Karpas-422 (cell line): ENCODE results near the gene PEX6. TPM values are rescaled to one million over a fixed set of nuclear protein-coding genes. Genes with fewer than 3 reads are reported as not detected.

ENCODE experiments used
- DNase-seq: peaks from one replicate; pipeline ENCODE4 v3.0.0-alpha.2; 2015
- H2AFZ ChIP-seq: fragments of 200-600 bp; sonication (generic); 2 replicates; pipeline ENCODE4 v1.6.1; 2014; ENCODE audit warnings: antibody characterized with exemption, low read length, mixed read lengths
- H3K27ac ChIP-seq: fragments of 200-600 bp; sonication (generic); 2 replicates; pipeline ENCODE4 v1.5.1; 2014; ENCODE audit warnings: mild to moderate bottlenecking, low read length, moderate library complexity
- H3K27me3 ChIP-seq: fragments of 200-600 bp; sonication (generic); 2 replicates; pipeline ENCODE4 v1.6.1; 2014; ENCODE audit warnings: low read length, mixed read lengths
- H3K36me3 ChIP-seq: fragments of 200-600 bp; sonication (generic); 2 replicates; pipeline ENCODE4 v1.6.1; 2014; ENCODE audit warnings: low read length, mixed read lengths; ENCODE audit not compliant: insufficient read depth
- H3K4me1 ChIP-seq: fragments of 200-600 bp; sonication (generic); 2 replicates; pipeline ENCODE4 v1.6.1; 2014; ENCODE audit warnings: mild to moderate bottlenecking, low read length, mixed read lengths
- H3K4me2 ChIP-seq: fragments of 200-600 bp; sonication (generic); 2 replicates; pipeline ENCODE4 v1.6.1; 2014; ENCODE audit warnings: low read length, low read depth, mild to moderate bottlenecking; ENCODE audit not compliant: poor library complexity, severe bottlenecking
- H3K4me3 ChIP-seq: fragments of 200-600 bp; sonication (generic); 2 replicates; pipeline ENCODE4 v1.5.1; 2014; ENCODE audit warnings: mild to moderate bottlenecking, antibody characterized with exemption, low read length, mixed read lengths
- H3K79me2 ChIP-seq: fragments of 200-600 bp; sonication (generic); 2 replicates; pipeline ENCODE4 v1.6.1; 2014; ENCODE audit warnings: mild to moderate bottlenecking, low read length, mixed read lengths
- H3K9ac ChIP-seq: fragments of 200-600 bp; sonication (generic); 2 replicates; pipeline ENCODE4 v1.6.0; 2014; ENCODE audit warnings: low read length
- H3K9me2 ChIP-seq: fragments of 200-600 bp; sonication (generic), shearing (Covaris generic); replicated peaks from 2 replicates; pipeline ENCODE4 v1.6.0; 2014; ENCODE audit warnings: mild to moderate bottlenecking, low read length, moderate library complexity; ENCODE audit not compliant: insufficient read depth
- H3K9me3 ChIP-seq: fragments of 300-700, 200-600 bp; sonication (generic); 2 replicates; pipeline ENCODE4 v1.6.1; 2014; ENCODE audit warnings: low read length, mixed read lengths
- H4K20me1 ChIP-seq: fragments of 200-600 bp; sonication (generic); 2 replicates; pipeline ENCODE4 v1.6.1; 2014; ENCODE audit warnings: mild to moderate bottlenecking, antibody characterized with exemption, low read length, low read depth; ENCODE audit not compliant: insufficient read depth
- total RNA-seq: library from RNA; depleted of rRNA; stranded (reverse); fragments of >200 nt; shearing (Covaris generic); gene quantifications from 2 replicates; pipeline ENCODE4 v1.2.3, GENCODE V29; 2014; ENCODE audit warnings: low replicate concordance

Gene PEX6
- total RNA-seq, 1 experiment from 2014 or later: 16.7 TPM

DNA sequence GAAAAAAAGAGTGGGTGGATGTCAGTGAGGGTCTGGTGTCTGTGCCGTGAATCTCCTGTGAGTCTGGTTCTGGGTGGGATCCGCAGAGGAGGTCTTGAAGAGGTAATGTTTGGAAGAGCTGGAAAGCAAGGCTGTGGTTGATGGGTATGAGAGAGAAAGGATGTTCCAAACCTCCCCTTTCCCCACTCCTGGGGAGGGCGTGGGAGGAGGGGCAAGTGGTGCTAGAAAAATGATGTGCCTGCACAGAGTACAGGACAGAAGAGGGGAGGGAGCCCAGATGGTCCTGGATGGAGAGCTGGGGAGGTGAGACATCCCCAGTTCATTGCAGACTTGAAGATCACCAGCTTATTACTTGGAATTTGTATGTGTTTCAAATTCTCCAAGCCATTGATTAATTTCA, 46.6 kb downstream of the PEX6 start:
- no peak overlapping the region for H2AFZ ChIP-seq
- peaks cover 28% of the 10 kb centered on the region for H3K4me1 ChIP-seq
- H3K9me3 ChIP-seq: no peaks in the 10 kb centered on the region
- peaks cover 59% of the 10 kb centered on the region for H3K79me2 ChIP-seq
- DNase-seq: no peak
- no peak overlapping the region for H3K27ac ChIP-seq
- no peaks in the 10 kb centered on the region for H3K9me2 ChIP-seq
- H3K4me2 ChIP-seq: peak overlapping the region; percentile 43
- no peaks in the 10 kb centered on the region; the same call in 1 of the 2 replicates for H4K20me1 ChIP-seq
- H3K9ac ChIP-seq: 0 out of 2 replicates have a peak overlapping the region, but pooled peaks have one; percentile 1
- no peaks in the 10 kb centered on the region for H3K27me3 ChIP-seq
- H3K4me3 ChIP-seq: no peak overlapping the region
- peaks cover 32% of the 10 kb centered on the region; the same call in 1 of the 2 replicates for H3K36me3 ChIP-seq

DNA sequence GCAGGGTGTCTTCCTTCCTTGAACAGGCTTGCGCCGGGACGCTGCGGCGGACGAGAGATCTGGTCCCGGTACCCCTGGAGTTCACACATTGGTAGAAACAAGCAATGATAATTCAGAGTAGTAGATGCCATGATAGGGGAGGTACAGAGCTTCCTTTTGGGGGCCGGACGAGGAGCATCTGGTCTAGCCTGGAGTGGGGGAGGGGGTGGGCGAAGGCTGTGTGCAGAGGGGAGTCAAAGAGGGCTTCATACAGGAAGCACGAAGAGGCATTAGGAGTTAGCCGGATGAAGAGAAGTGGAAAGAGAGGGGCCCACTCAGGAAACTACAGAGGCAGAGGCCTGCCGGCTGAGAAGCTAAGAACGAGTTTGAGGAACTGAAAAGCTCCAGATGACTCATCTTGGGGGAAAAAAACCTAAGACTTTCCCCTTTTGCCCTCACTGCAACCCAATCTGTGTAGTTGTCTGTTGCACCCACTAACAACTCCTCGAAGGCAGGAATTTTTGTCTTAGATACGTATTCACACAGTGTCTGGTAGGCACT, 49.1 kb downstream of the PEX6 start:
- no peak overlapping the region for H2AFZ ChIP-seq
- 0 out of 2 replicates have a peak, but pooled peaks cover 2% of the 10 kb centered on the region for H3K9me2 ChIP-seq
- peaks cover 39% of the 10 kb centered on the region for H3K4me1 ChIP-seq
- H3K27me3 ChIP-seq: no peaks in the 10 kb centered on the region
- H3K4me3 ChIP-seq: peak overlapping the region; percentile 90
- H3K9ac ChIP-seq: peak overlapping the region; percentile 87
- no peaks in the 10 kb centered on the region; the same call in 1 of the 2 replicates for H4K20me1 ChIP-seq
- peak overlapping the region; percentile 96 for H3K4me2 ChIP-seq
- H3K79me2 ChIP-seq: peaks cover 45% of the 10 kb centered on the region
- peaks cover 21% of the 10 kb centered on the region; the same call in 1 of the 2 replicates for H3K36me3 ChIP-seq
- no peaks in the 10 kb centered on the region for H3K9me3 ChIP-seq
- peak overlapping the region; percentile 94 for H3K27ac ChIP-seq
- peak; percentile 94 for DNase-seq

DNA sequence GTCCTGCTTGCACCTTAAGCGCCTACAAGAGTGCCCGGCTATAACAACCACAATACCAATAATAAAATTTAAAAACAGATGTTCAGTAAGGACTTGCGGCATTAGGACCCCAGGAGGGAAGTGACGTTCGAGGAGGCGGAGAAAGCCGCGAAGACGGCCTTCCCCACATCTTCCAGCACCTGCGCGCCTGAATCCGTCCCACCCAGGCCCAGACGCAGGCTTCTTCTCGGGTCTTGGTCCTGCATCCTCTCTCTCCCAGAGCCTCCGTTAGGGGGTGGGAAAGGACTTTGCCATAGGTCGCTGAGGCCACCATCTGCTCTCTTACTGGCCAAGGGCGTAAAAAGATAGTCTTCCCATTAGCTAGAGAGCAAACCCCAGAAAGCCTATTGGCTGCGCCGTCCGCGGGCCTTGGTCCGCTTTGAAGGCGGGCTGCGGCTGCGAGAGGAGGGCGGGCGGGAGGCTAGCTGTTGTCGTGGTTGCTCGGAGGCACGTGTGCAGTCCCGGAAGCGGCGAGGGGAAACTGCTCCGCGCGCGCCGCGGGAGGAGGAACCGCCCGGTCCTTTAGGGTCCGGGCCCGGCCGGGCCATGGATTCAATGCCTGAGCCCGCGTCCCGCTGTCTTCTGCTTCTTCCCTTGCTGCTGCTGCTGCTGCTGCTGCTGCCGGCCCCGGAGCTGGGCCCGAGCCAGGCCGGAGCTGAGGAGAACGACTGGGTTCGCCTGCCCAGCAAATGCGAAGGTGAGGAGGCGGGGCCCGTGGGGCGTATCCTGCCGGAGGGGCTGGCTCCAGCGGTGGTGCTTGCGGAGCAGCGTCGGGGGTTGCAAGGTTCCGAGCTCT, 49.8 kb downstream of the PEX6 start, which contains the start of gene CNPY3:
TSS of gene CNPY3 (plus strand) at position 495 of the 835 bp plus-strand sequence. CDS start at position 586, 91 bp downstream.
- H3K27ac ChIP-seq: peak within 1 kb of the TSS; percentile 94
- H3K79me2 ChIP-seq: peaks cover 41% of the 10 kb centered on the region
- H3K9ac ChIP-seq: peak within 1 kb of the TSS; percentile 87
- no peaks in the 10 kb centered on the region for H3K27me3 ChIP-seq
- H2AFZ ChIP-seq: peak within 1 kb of the TSS; percentile 80
- peak within 1 kb of the TSS; percentile 90 for H3K4me3 ChIP-seq
- no peaks in the 10 kb centered on the region; the same call in 1 of the 2 replicates for H4K20me1 ChIP-seq
- peaks cover 39% of the 10 kb centered on the region for H3K4me1 ChIP-seq
- H3K36me3 ChIP-seq: peaks cover 18% of the 10 kb centered on the region; the same call in 1 of the 2 replicates
- H3K4me2 ChIP-seq: peak within 1 kb of the TSS; percentile 96
- peak; percentile 99 for DNase-seq
- H3K9me3 ChIP-seq: no peaks in the 10 kb centered on the region
- 0 out of 2 replicates have a peak, but pooled peaks cover 2% of the 10 kb centered on the region for H3K9me2 ChIP-seq

DNA sequence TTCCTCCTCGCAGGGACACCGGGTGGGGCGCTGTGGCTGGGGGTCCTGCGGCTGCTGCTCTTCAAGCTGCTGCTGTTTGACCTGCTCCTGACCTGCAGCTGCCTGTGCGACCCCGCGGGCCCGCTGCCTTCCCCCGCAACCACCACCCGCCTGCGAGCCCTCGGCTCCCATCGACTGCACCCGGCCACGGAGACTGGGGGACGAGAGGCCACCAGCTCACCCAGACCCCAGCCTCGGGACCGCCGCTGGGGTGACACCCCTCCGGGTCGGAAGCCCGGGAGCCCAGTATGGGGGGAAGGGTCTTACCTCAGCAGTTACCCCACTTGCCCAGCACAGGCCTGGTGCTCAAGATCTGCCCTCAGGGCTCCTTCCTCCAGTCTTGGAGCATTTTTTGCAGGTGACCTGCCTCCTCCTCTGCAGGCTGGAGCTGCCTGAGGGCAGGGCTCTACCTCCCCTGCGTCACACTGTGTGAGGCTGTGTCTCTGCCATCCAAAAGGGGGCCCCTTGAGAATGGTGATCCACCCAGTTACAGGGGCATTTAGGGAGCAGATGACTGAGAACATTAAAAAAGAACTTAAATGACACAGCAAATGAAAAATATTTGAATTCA, 53.6 kb downstream of the PEX6 start:
- no peak for DNase-seq

DNA sequence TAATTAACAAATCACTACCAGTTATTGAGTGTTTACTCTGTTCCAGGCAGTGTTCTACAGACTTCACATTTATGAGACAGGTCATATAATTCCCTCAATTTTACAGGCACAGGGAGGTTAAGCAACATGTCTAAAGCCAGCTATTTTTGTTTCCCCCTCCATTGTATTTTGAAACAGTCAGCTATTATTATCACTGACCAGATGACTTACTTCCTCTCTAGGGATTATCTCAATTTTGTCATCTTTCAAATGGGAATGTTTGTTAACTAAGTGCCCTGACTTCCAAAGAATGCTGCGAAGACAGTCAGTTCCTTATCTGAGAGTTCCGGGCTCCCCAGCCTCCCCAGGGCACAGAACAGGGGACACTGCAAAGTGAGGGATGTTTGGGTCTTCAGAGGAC, 55.3 kb downstream of the PEX6 start:
- H4K20me1 ChIP-seq: no peaks in the 10 kb centered on the region
- H3K9me3 ChIP-seq: no peaks in the 10 kb centered on the region
- H2AFZ ChIP-seq: no peak overlapping the region
- H3K27me3 ChIP-seq: no peaks in the 10 kb centered on the region
- H3K9ac ChIP-seq: no peak overlapping the region
- no peaks in the 10 kb centered on the region for H3K36me3 ChIP-seq
- H3K4me3 ChIP-seq: no peak overlapping the region
- peaks cover 25% of the 10 kb centered on the region for H3K4me1 ChIP-seq
- H3K4me2 ChIP-seq: no peak overlapping the region
- H3K79me2 ChIP-seq: no peaks in the 10 kb centered on the region
- H3K9me2 ChIP-seq: 0 out of 2 replicates have a peak, but pooled peaks cover 2% of the 10 kb centered on the region
- no peak for DNase-seq
- no peak overlapping the region for H3K27ac ChIP-seq

More for the DNA sequence above, 53.6 kb downstream of the PEX6 start:
- H3K27me3 ChIP-seq: no peaks in the 10 kb centered on the region
- H4K20me1 ChIP-seq: no peaks in the 10 kb centered on the region
- no peak overlapping the region for H3K4me2 ChIP-seq
- no peaks in the 10 kb centered on the region for H3K36me3 ChIP-seq
- no peak overlapping the region for H3K9ac ChIP-seq
- H3K27ac ChIP-seq: no peak overlapping the region
- peaks cover 3% of the 10 kb centered on the region for H3K79me2 ChIP-seq
- peaks cover 26% of the 10 kb centered on the region for H3K4me1 ChIP-seq
- 0 out of 2 replicates have a peak, but pooled peaks cover 2% of the 10 kb centered on the region for H3K9me2 ChIP-seq
- no peak overlapping the region for H3K4me3 ChIP-seq
- H3K9me3 ChIP-seq: no peaks in the 10 kb centered on the region
- peak overlapping the region; percentile 55 for H2AFZ ChIP-seq

DNA sequence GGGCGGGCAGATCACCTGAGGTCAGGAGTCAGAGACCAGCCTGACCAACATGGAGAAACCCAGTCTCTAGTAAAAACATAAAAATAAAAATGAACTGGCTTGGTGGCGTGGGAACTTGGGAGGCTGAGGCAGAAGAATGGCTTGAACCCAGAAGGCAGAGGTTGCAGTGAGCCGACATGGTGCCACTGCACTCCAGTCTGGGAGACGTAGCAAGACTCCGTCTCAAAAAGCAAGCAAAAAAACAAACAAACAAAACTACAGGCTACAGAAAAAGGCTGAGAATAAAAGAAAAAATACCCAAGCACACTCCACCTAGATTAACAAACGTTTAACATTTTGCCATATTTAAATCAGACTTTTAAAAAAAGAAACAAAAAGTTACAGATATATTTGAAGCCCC, 57.2 kb downstream of the PEX6 start:
- Histone ChIP-seq H3K27ac (no peak overlapping the region), H3K27me3 (no peaks in the 10 kb centered on the region), H3K4me3 (no peak overlapping the region), H3K4me2 (no peak overlapping the region), H4K20me1 (no peaks in the 10 kb centered on the region), H3K9ac (no peak overlapping the region), H3K36me3 (no peaks in the 10 kb centered on the region), H2AFZ (no peak overlapping the region), H3K4me1 (peaks cover 18% of the 10 kb centered on the region), H3K9me2 (no peaks in the 10 kb centered on the region), H3K9me3 (no peaks in the 10 kb centered on the region), H3K79me2 (no peaks in the 10 kb centered on the region)
- DNase-seq: no peak

DNA sequence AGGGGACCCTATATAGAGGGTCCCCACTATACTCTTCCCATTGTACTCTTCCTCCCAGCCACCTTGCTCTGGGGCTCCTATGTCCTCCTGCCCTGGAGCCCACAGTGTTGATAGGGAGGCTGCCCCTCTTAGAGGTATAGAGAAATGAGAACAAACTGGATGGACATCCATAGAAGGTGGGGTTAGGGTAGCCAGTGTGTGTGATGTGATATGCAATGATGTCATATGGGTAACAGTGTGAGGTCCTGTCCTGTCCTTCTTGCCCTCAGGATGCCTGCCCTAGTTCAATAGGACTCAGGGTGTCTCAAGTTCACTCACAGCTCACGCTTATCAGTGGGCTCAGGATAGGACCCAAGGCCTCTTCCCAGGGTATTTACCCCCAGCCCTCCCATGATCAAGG, 62.7 kb downstream of the PEX6 start:
- Histone ChIP-seq H2AFZ (no peak overlapping the region), H3K4me3 (no peak overlapping the region), H3K4me1 (peaks cover 2% of the 10 kb centered on the region; the same call in 1 of the 2 replicates), H3K27me3 (no peaks in the 10 kb centered on the region), H3K4me2 (no peak overlapping the region), H3K9ac (no peak overlapping the region), H3K9me2 (no peaks in the 10 kb centered on the region), H4K20me1 (no peaks in the 10 kb centered on the region), H3K79me2 (no peaks in the 10 kb centered on the region), H3K36me3 (no peaks in the 10 kb centered on the region), H3K27ac (no peak overlapping the region), H3K9me3 (no peaks in the 10 kb centered on the region)
- no peak for DNase-seq

DNA sequence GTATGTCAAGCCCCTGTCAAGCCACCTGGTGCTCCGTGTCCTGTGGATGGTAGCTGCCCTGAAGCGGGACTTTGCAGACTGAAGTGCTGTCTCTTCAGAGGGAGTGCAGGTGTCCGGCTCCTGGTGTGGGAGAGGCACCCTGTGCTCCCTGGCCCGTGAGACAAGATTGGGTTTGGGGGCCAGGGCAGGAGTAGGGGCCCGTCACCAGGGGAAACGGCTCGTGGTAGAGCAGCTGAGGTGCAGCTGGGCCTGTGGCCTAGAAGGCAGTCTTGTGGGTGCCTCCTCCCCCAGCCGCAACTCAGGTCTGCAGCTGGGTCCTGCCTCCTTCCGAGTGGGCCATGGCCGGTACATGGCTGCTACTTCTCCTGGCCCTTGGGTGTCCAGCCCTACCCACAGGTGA, 63.2 kb downstream of the PEX6 start, which contains the start of gene PTCRA:
TSS of gene PTCRA (plus strand) at position 322 of the 400 bp plus-strand sequence. CDS start at position 339, 17 bp downstream.
- no peak within 1 kb of the TSS for H3K27ac ChIP-seq
- H3K36me3 ChIP-seq: no peaks in the 10 kb centered on the region
- no peak for DNase-seq
- no peaks in the 10 kb centered on the region for H3K9me2 ChIP-seq
- no peak within 1 kb of the TSS for H3K4me3 ChIP-seq
- no peak within 1 kb of the TSS for H3K9ac ChIP-seq
- H3K79me2 ChIP-seq: no peaks in the 10 kb centered on the region
- no peaks in the 10 kb centered on the region for H4K20me1 ChIP-seq
- no peaks in the 10 kb centered on the region for H3K27me3 ChIP-seq
- peaks cover 2% of the 10 kb centered on the region; the same call in 1 of the 2 replicates for H3K4me1 ChIP-seq
- no peak within 1 kb of the TSS for H3K4me2 ChIP-seq
- H3K9me3 ChIP-seq: no peaks in the 10 kb centered on the region
- H2AFZ ChIP-seq: no peak within 1 kb of the TSS
